PC-9 (cell line): ENCODE results near the gene ERG. TPM values are rescaled to one million over a fixed set of nuclear protein-coding genes. Genes with fewer than 3 reads are reported as not detected.

ENCODE experiments used
- BruUV-seq: library from RNA; stranded (reverse); fragments of 400-500 nt; replicated peaks from 2 replicates; lab custom pipeline; 2021; lab: Mats Ljungman, UMichigan
- CTCF ChIA-PET: fragments of 300-600 bp; sonication (Branson Sonifier 250); formaldehyde crosslinking; loops from one replicate; lab custom pipeline; 2022; ENCODE audit warnings: antibody characterized with exemption; lab: Charles Lee
- POLR2A ChIA-PET: fragments of 300-600 bp; sonication (Branson Sonifier 250); formaldehyde crosslinking; loops from one replicate; lab custom pipeline; 2022; ENCODE audit warnings: antibody characterized with exemption; ENCODE audit not compliant: unreplicated experiment; lab: Charles Lee
- DNase-seq, 2 experiments: peaks; one replicate each; pipeline versions ENCODE4 v3.0.0 to v3.0.0-alpha.2; 2015 to 2022; ENCODE audit warnings: mixed read lengths in 1 of 2
- H2AFZ ChIP-seq: fragments of 200-600 bp; sonication (generic); 2 replicates; pipeline ENCODE4 v1.8.1; 2017; ENCODE audit warnings: antibody characterized with exemption
- H3F3A ChIP-seq: fragments of 200-600 bp; sonication (generic); 2 replicates; pipeline ENCODE4 v1.8.1; 2017; ENCODE audit warnings: antibody characterized with exemption, mild to moderate bottlenecking, low read depth; ENCODE audit not compliant: insufficient read depth
- H3K27ac ChIP-seq: fragments of 200-600 bp; sonication (generic); 2 replicates; pipeline ENCODE4 v1.6.1; 2016; ENCODE audit warnings: mixed run types
- H3K27me3 ChIP-seq: fragments of 200-600 bp; sonication (generic); 2 replicates; pipeline ENCODE4 v1.6.1; 2016; ENCODE audit warnings: low read depth, mixed run types; ENCODE audit not compliant: insufficient read depth
- H3K36me3 ChIP-seq: fragments of 200-600 bp; sonication (generic); 2 replicates; pipeline ENCODE4 v1.6.1; 2016; ENCODE audit warnings: low read depth, mixed run types
- H3K4me1 ChIP-seq: fragments of 200-600 bp; sonication (generic); replicated peaks from 2 replicates; pipeline ENCODE4 v1.6.1; 2016; ENCODE audit warnings: mixed run types; ENCODE audit not compliant: insufficient read depth
- H3K4me2 ChIP-seq: fragments of 200-600 bp; sonication (generic); 2 replicates; pipeline ENCODE4 v1.6.1; 2017; ENCODE audit warnings: mixed run types
- H3K4me3 ChIP-seq: fragments of 200-600 bp; sonication (generic); 2 replicates; pipeline ENCODE4 v1.6.1; 2016; ENCODE audit warnings: mixed run types
- H3K79me2 ChIP-seq: fragments of 200-600 bp; sonication (generic); 2 replicates; pipeline ENCODE4 v1.6.1; 2017; ENCODE audit warnings: low read depth, mixed run types
- H3K9me2 ChIP-seq: fragments of 200-600 bp; sonication (generic); 2 replicates; pipeline ENCODE4 v1.8.1; 2017; ENCODE audit warnings: mild to moderate bottlenecking; ENCODE audit not compliant: insufficient read depth
- H3K9me3 ChIP-seq: fragments of 200-600 bp; sonication (generic); 2 replicates; pipeline ENCODE4 v1.8.1; 2016; ENCODE audit warnings: low read depth; ENCODE audit not compliant: insufficient read depth
- H4K20me1 ChIP-seq: fragments of 200-600 bp; sonication (generic); 2 replicates; pipeline ENCODE4 v1.8.1; 2017; ENCODE audit not compliant: insufficient read depth
- CTCF ChIP-seq: fragments of 200-600 bp; sonication (generic); conservative IDR thresholded peaks from 2 replicates; pipeline ENCODE4 v1.6.1; 2017; ENCODE audit warnings: mixed run types, antibody characterized with exemption, mild to moderate bottlenecking, moderate library complexity
- EZH2 ChIP-seq: fragments of 200-600 bp; sonication (generic); IDR thresholded peaks from 2 replicates; pipeline ENCODE4 v1.8.0; 2017; ENCODE audit warnings: antibody characterized with exemption, low read depth
- intact Hi-C: fragments of 100-400 bp; cut with micrococcal nuclease; formaldehyde crosslinking; loops from one replicate; pipeline ENCODE4 v1.10.0; 2022; ENCODE audit not compliant: unreplicated experiment
- total RNA-seq: library from RNA; stranded (reverse); gene quantifications from 2 replicates; pipeline ENCODE4 v1.2.3, GENCODE V29; 2021

Gene ERG
- total RNA-seq, 1 experiment from 2014 or later, result not detected

- H3K9me3 ChIP-seq, result no peaks in the 10 kb centered on the region
- no peaks in the 10 kb centered on the region for H3F3A ChIP-seq
- H3K27ac ChIP-seq, result no peak overlapping the region
- no peaks in the 10 kb centered on the region for H3K79me2 ChIP-seq
- intact Hi-C loops, result loop anchor here (10.0 kb wide), 1 partner anchor 639 kb away; no protein-coding TSS in a partner anchor
- DNase-seq, result no peak
- H3K4me1 ChIP-seq, result no peaks in the 10 kb centered on the region
- no peaks in the 10 kb centered on the region for H3K36me3 ChIP-seq
- ChIA-PET CTCF (no interaction called here), POLR2A (no interaction called here)
- no peaks in the 10 kb centered on the region for H4K20me1 ChIP-seq
- no TSS peak for BruUV-seq
- no peaks in the 10 kb centered on the region for H3K9me2 ChIP-seq
- H3K27me3 ChIP-seq, result peaks cover 20% of the 10 kb centered on the region; the same call in 1 of the 2 replicates
- TF ChIP-seq EZH2 (no peak), CTCF (no peak)
- H3K4me3 ChIP-seq, result no peak overlapping the region
- H3K4me2 ChIP-seq, result no peak overlapping the region
- H2AFZ ChIP-seq, result no peak overlapping the region
These were observed 144.0 kb downstream of the ERG start for GRCh38 chr21:38354231-38354630.

- Histone ChIP-seq H3K4me1 (no peaks in the 10 kb centered on the region), H3K36me3 (no peaks in the 10 kb centered on the region), H3K9me3 (no peaks in the 10 kb centered on the region), H3K9me2 (no peaks in the 10 kb centered on the region), H3K4me2 (no peak overlapping the region), H4K20me1 (no peaks in the 10 kb centered on the region), H3K27me3 (peaks cover 35% of the 10 kb centered on the region; the same call in 1 of the 2 replicates), H3K27ac (no peak overlapping the region), H3K4me3 (no peak overlapping the region), H3F3A (no peaks in the 10 kb centered on the region), H2AFZ (no peak overlapping the region), H3K79me2 (no peaks in the 10 kb centered on the region)
- DNase-seq, result peak in 1 of 2 experiments; percentile 13
- TF ChIP-seq CTCF, result no peak; the same call in 1 of the 2 replicates
- TF ChIP-seq EZH2, result no peak
- no TSS peak for BruUV-seq
- intact Hi-C loops, result loop anchor here (1.0 to 10.0 kb wide), 3 partner anchors 134 to 638 kb away; no protein-coding TSS in a partner anchor
- CTCF ChIA-PET, result no interaction called here
- POLR2A ChIA-PET, result no interaction called here
These were observed 145.6 kb downstream of the ERG start for GRCh38 chr21:38352536-38353219.

- Histone ChIP-seq H2AFZ (no peak overlapping the region), H3K27ac (no peak overlapping the region), H3K4me2 (no peak overlapping the region), H4K20me1 (no peaks in the 10 kb centered on the region), H3K79me2 (no peaks in the 10 kb centered on the region), H3F3A (no peaks in the 10 kb centered on the region), H3K9me2 (no peaks in the 10 kb centered on the region), H3K9me3 (no peaks in the 10 kb centered on the region), H3K4me1 (no peaks in the 10 kb centered on the region), H3K36me3 (no peaks in the 10 kb centered on the region), H3K4me3 (no peak overlapping the region), H3K27me3 (peaks cover 39% of the 10 kb centered on the region; the same call in 1 of the 2 replicates)
- ChIA-PET CTCF (no interaction called here), POLR2A (no interaction called here)
- intact Hi-C loops, result loop anchor here (1.0 to 10.0 kb wide), 3 partner anchors 133 to 637 kb away; no protein-coding TSS in a partner anchor
- TF ChIP-seq CTCF (no peak), EZH2 (no peak)
- BruUV-seq, result no TSS peak
- DNase-seq, result no peak
These were observed 146.2 kb downstream of the ERG start for GRCh38 chr21:38351961-38352521.
